Measurements from ENCODE around the gene RNF220.
A peak's percentile ranks its signal among the peaks of the same experiment; 100 is the strongest.

RNF220 gene

GRCh38 chr1:44436401-44437106 is 31.5 kb downstream of the RNF220 start:
- TF ChIP-seq EGR2 (tag by site-specific recombination; IDR thresholded peaks at IDR 0.05; ENCODE audit: low read depth) (no peak), WT1 (tag by site-specific recombination; IDR thresholded peaks at IDR 0.05) (peak; percentile 29; the same call in 1 of the 2 replicates), IKZF3 (tag by site-specific recombination; IDR thresholded peaks at IDR 0.05) (0 out of 2 replicates have a peak, but pooled peaks have one; percentile 6), SP7 (tag by site-specific recombination; IDR thresholded peaks at IDR 0.05) (no peak), ZNF157 (tag by site-specific recombination; IDR thresholded peaks at IDR 0.05) (no peak), ZBTB49 (tag by site-specific recombination; IDR thresholded peaks at IDR 0.05; ENCODE audit: low read depth) (no peak), BCL11B (tag by site-specific recombination; IDR thresholded peaks at IDR 0.05; ENCODE audit: low read depth) (no peak), PRDM6 (tag by site-specific recombination; IDR thresholded peaks at IDR 0.05) (peak; percentile 73), OSR2 (tag by site-specific recombination; IDR thresholded peaks at IDR 0.05) (peak; percentile 26; the same call in 1 of the 2 replicates)
- Histone ChIP-seq H3K4me3 (ENCODE audit: low read depth, low read length) (no peak overlapping the region), H3K27ac (ENCODE audit: extremely low read depth, low read depth, low read length) (0 out of 2 replicates have a peak overlapping the region, but pooled peaks have one; percentile 12), H3K9me3 (ENCODE audit: control insufficient read depth, insufficient read depth, low read depth, low read length) (no peaks in the 10 kb centered on the region), H3K36me3 (ENCODE audit: control insufficient read depth in 2 of 2, insufficient read depth in 1 of 2, low read length in 2 of 2) (no peaks in the 10 kb centered on the region), H3K4me1 (ENCODE audit: control insufficient read depth, insufficient read depth, low read length) (peaks cover 8% of the 10 kb centered on the region)
- ChIA-PET POLR2A (no interaction called here), CTCF (interaction anchor here (0.6 to 1.0 kb wide), 4 partner anchors 57 to 277 kb away, joined by 3 to 4 read pairs (median 3); no protein-coding TSS in a partner anchor)

- POLR2A ChIA-PET, result no interaction called here
- no peak overlapping the region for H3K4me3 ChIP-seq (ENCODE audit: low read depth, low read length)
- TF ChIP-seq ZNF248 (tag by site-specific recombination; IDR thresholded peaks at IDR 0.05) (no peak), SP2 (tag by site-specific recombination; IDR thresholded peaks at IDR 0.05) (0 out of 2 replicates have a peak, but pooled peaks have one; percentile 8), FEZF1 (tag by site-specific recombination; IDR thresholded peaks at IDR 0.05) (peak; percentile 40; the same call in 1 of the 2 replicates), KLF7 (tag by site-specific recombination; IDR thresholded peaks at IDR 0.05; ENCODE audit: borderline replicate concordance) (no peak), ZNF513 (tag by site-specific recombination; IDR thresholded peaks at IDR 0.05) (no peak)
- CTCF ChIA-PET, result interaction anchor here (1.2 to 1.3 kb wide), 2 partner anchors 59 to 431 kb away, joined by 3 to 4 read pairs; no protein-coding TSS in a partner anchor
- H3K4me1 ChIP-seq (ENCODE audit: control insufficient read depth, insufficient read depth, low read length), result peaks cover 8% of the 10 kb centered on the region
- H3K36me3 ChIP-seq (ENCODE audit: control insufficient read depth in 2 of 2, insufficient read depth in 1 of 2, low read length in 2 of 2), result no peaks in the 10 kb centered on the region
- no peaks in the 10 kb centered on the region for H3K9me3 ChIP-seq (ENCODE audit: control insufficient read depth, insufficient read depth, low read depth, low read length)
- H3K27ac ChIP-seq (ENCODE audit: extremely low read depth, low read depth, low read length), result no peak overlapping the region
Observed at GRCh38 chr1:44437107-44437716, 32.2 kb downstream of the RNF220 start.

GRCh38 chr1:44442791-44443190 is 37.7 kb downstream of the RNF220 start:
- H3K36me3 ChIP-seq (ENCODE audit: control insufficient read depth in 2 of 2, insufficient read depth in 1 of 2, low read length in 2 of 2), result no peaks in the 10 kb centered on the region
- CTCF ChIA-PET, result no interaction called here
- H3K4me1 ChIP-seq (ENCODE audit: control insufficient read depth, insufficient read depth, low read length), result no peaks in the 10 kb centered on the region
- no peak overlapping the region for H3K27ac ChIP-seq (ENCODE audit: extremely low read depth, low read depth, low read length)
- H3K4me3 ChIP-seq (ENCODE audit: low read depth, low read length), result no peak overlapping the region
- no peaks in the 10 kb centered on the region for H3K9me3 ChIP-seq (ENCODE audit: control insufficient read depth, insufficient read depth, low read depth, low read length)
- TF ChIP-seq ZNF555 (tag by site-specific recombination; conservative IDR thresholded peaks at IDR 0.05) (no peak), ZXDB (tag by site-specific recombination; IDR thresholded peaks at IDR 0.05) (no peak), KLF1 (tag by site-specific recombination; IDR thresholded peaks at IDR 0.05) (peak; percentile 17; the same call in 1 of the 2 replicates), ZNF26 (tag by site-specific recombination; IDR thresholded peaks at IDR 0.05) (no peak)
- POLR2A ChIA-PET, result no interaction called here
